Activated CD4-positive, CD25-positive, alpha-beta regulatory T cell treated with anti-CD3 and anti-CD28 coated beads, Interleukin-2, amount 50 U/mL, for 16 hours (primary cell): ENCODE results near the gene RAB40B.

Experiments
- DNase-seq: peaks from one replicate; pipeline ENCODE4 v3.0.0-alpha.2; 2020; ENCODE audit warnings: low read depth, low spot score

Gene RAB40B

DNA sequence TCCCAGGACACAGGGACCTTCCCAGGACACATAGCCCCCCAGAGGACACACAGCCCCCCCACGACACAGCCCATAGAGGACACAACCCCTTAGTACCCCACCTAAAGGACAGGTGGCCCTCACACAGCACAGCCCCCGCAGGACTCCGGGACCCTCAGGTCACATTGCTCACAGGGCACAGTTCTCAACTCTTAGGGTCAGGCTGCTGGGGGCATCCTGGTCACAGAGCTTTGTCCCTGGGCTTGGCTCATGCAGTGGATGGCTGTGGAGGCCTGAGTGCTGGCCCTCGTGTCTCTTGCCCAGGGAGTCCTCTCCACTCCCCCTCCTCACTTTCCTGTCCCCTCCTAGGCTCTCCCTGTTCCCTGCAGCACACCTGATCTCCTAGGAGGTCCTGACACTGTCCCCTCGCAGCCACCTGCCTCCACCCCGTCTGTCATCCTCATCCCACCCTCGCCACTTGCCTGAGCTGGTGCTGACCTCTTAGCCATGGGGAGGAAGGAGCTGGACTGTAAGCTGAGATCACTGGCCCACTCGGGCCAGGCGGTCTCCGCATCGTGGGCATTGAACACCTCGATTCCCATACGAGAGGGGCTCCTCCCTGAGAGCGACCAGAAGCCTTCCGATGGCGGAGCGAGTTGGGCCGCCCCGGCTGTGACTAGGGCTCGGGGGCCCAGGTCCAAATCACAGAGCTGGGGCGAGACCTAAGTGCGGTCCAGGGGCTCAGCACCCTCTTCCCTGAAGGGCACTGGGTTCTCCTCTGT lies 48.8 kb downstream of the RAB40B start:
- DNase-seq: no peak

DNA sequence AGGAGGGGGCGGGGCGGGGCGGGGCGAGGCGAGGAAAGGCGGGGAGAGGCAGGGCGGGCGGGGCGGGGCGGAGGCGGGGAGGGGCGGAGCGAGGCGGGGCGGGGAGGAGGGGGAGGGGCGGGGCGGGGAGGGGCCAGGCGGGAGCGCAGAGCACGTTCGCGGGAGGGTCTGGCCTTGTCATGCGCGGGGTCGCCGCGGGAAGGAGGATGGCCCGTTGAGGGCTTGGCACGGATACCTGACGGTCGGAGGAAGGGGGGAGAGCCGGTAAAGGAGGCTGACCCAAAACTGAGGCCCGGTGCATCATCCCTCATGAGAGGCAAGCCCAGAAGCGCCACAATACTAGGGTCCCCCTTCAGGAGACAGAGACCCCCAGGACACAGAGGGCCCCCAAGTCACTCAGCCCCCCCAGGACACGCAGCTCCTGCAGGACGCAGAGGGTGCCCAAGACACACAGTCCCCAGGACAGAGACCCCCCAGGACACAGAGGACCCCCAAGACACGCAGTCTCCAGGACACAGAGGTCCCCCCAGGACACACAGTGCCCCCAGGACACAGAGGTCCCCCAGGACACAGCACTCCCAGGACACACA lies 49.7 kb downstream of the RAB40B start:
- DNase-seq: peak; percentile 21

DNA sequence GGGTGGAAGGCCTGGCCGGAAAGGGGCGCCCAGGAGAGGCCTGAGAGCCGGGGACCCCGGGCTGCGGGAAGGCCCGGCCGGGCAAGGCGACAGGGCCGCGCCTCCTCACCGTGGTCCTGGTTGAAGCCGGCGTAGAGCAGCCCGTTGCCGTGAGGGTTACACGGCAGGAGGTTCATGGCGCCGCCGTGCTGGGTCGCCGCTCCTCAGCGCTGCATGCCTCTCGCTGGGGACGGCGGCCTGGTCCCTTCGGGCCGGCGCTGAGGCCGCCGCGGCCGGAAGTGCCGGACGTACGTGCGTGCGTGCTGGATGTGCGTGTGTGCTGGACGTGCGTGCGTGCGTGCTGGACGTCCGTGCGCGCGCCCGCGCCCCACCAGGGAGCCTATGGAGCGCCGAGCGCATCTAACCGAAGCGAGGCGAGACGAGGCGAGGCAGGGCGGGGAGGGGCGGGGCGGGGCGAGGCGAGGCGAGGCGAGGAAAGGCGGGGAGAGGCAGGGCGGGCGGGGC lies 50.3 kb downstream of the RAB40B start, which contains the start of gene WDR45B:
Gene WDR45B (minus strand): TSS at position 280 of the 504 bp plus-strand sequence. CDS start 104 bp downstream, at position 176.
- DNase-seq: peak; percentile 75

DNA sequence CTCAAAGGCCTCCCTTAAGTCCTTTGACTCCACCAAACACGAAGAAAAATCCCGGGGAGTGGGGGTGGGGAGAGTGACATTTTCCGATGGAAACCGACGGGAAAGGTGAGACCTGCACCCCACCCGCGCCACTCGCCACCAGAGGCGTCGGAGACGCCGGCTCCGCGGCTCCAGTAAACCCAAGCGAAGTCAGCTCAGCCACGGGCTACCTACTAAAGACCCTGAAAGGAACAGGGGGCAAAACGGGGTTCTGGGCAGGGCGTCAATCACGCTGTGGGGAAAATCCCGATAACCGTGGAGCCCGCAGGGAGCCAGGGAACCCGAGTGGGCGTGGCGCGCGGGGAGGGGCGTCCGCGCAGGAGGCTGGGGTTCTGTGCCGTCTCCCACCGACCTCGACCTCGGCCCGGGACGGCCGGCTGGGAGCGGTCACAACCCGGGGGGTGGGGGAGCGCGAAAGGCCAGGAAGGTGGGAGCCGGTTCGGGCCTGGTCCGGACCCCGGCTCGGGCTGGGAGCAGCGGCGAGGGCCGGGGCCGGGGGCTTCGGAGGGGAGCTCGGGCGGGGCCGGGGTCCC lies 50.8 kb downstream of the RAB40B start:
- no peak for DNase-seq

DNA sequence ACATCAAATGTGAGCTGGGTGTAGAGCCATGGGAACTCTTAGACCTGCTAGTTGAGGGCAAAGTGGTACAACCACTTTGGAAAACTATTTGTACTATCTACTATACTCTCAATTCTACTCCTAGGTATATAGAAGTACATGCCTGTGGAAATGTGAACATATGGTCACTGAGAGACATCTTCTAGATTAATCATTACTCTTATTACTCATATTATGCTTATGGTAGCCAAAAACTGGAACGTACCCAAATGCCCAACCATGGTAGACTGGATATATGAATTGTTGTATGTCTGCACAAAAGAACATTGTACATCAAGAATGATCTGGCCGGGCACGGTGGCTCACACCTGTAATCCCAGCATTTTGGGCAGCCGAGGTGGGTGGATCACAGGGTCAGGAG lies 53.0 kb downstream of the RAB40B start:
- no peak for DNase-seq

DNA sequence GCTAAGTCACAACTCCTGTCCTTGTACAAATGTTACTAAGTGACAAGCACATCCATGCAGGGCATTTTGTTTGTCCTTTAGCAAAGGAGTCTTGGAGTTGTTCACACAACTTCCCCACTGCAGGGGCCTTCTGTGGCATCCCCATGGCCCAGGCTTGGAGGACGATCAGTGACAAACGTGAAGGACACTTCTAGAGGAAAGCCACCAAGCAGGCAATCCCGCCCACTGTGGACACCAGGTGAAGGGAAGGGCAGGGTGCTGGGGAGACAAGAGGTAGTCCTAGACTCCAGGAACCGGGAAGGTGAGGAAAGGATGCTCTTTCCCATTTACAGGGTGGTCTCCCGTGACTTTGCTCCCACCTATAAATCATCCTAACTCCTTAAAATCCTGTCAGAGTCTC lies 54.4 kb downstream of the RAB40B start:
- DNase-seq: no peak

DNA sequence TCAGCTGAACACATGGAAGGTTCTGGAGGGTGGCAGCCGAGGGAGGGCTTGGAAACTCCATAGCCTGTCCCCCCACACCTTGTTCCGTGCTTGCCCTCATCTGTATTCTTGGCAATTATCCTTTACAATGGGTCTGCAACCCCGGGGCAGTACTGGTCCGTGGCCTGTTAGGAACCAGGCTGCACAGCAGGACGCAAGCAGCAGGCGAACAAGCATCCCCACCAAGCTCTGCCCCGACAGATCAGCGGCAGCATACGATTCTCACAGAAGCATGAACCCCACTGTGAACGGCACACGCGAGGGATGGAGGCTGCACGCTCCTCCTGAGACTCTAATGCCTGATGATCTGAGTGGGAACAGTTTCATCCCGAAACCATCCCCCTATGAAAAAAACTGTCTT lies 56.5 kb downstream of the RAB40B start:
- no peak for DNase-seq

DNA sequence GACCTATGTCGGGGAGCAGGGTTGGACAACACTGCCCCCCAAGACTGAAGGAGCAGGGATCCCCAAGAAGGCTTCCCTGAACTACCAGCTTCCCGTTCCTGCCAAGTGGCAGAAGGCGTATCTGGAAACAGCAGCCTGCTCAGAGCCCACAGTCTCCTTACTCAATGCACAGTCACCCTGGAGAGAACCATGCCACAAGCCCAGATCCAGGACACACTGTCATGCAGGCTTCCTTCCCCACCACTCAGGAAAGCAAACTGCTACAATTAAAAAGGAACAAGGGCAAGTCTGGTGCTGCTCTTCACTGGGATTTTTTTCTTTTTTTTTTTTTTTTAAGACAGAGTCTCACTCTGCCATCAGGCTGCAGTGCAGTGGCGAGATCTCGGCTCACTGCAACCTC lies 58.5 kb downstream of the RAB40B start:
- no peak for DNase-seq

DNA sequence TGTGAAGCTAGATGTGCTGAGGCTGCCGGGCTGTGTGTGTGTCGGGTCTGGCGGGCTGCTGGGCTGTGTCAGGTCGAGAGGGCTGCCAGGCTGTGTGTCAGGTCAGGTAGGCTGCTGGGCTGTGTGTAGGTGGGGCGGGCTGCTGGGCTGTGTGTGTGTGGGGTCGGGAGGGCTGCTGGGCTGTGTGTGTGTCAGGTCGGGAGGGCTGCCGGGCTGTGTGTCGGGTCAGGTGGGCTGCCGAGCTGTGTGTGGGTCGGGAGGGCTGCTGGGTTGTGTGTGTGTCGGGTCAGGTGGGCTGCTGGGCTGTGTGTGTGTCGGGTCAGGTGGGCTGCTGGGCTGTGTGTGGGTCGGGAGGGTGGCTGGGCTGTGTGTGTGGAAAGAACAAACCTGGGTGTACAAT lies 58.9 kb downstream of the RAB40B start:
- DNase-seq: no peak

DNA sequence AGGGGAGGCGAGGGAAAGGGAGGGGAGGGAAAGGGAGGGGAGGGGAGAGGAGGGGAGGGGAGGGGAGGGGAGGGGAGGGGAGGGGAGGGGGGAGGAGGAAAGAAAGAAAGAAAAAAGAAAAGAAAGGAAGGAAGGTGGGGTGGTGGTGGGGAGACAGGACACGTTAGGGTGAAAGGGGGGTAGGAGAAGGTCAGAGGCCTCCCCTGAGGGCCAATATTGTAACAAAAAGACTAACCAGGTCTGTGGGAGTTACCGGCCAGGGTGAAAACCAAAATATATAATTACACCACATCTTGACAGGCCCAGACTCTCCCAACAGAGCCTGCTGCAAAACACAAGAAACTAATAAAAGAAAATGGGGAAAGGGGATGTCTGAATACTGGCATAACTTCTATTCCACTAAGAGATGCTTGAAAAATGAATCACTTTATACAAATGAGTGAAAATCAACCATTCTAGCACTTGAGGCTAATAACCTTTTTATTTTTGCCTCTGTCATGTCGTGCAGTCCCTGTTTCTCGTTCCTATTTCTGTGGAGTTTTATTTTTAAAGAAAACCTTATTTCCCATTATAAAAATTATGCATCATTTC lies 60.2 kb downstream of the RAB40B start:
- DNase-seq: no peak

DNA sequence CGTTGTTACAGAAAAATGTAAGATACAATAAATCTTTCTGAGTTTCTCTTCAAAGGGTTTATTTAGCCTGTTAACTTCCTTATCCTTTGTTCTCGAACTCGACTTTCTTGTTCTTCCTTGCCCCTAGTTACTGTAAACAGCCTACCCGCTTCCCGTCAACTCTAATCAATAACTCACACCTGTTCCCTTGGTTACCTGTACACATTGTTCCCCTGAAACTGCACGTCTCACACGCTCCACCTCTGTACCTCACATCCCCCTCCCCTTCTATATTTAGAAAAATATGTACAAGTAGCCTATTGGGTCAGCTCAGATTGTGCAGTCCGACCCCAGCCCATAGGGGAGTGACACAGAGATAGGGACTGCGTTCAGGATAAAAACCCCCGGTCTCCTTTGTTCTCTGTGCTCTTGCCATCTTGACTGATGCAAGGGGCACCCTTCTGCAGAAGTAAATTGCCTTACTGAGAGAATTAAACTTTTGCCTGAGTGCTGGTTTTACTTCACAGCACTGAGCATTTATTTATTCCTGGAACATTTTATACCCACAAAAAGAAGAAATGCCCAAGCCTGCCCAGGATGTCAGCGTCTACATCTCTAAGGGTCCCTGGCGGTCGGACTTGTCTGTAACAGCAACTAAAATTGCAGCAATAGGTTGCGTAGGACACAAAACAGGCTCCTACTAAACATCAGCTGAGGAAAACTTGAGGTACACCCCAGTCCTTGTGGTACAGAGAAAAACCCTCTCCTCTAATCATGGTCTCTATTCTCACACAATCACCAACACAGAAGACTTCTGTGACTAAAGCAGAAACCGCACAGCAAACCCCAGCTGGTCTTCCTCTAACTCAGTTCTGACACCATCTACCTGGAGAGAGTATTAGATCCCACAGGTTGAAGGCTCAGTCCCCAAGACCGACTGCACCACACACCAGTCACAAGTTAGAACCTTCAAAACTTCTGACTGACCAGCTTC lies 61.6 kb downstream of the RAB40B start:
- no peak for DNase-seq

DNA sequence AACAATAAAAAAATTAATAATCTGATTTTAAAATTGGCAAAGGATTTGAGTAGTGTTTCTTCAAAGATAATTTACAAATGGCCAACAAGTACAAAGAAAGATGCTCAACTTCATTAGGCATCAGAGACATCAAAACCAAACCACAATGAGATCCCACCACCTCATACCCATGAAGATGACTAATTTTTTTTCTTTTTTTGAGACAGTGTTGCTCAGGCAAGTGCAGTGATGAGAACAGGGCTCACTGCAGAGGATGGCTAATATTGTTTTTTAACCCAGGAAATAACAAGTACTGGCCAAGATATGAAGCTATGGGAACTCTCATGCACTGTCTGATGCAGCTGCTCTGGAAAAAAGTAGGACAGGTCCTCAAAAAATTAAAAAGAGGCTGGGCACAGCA lies 65.2 kb downstream of the RAB40B start:
- DNase-seq: no peak

DNA sequence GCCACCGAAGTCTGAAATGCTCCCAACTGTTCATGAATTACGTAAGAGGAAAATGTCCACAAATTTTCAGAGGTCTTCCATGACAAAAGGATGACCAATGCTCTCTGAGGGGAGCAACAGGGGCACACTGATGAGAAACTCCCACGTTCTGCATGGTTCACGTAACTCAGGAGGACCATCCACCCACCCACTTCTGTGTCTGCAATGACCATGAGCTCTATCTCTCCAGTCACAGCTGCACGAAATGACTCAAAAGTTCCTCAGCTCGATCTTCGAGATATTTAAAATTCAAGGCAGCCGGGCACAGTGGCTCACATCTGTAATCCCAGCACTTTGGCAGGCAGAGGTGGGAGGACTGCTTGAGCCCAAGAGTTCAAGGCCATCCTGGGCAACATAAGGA lies 66.0 kb downstream of the RAB40B start:
- no peak for DNase-seq

DNA sequence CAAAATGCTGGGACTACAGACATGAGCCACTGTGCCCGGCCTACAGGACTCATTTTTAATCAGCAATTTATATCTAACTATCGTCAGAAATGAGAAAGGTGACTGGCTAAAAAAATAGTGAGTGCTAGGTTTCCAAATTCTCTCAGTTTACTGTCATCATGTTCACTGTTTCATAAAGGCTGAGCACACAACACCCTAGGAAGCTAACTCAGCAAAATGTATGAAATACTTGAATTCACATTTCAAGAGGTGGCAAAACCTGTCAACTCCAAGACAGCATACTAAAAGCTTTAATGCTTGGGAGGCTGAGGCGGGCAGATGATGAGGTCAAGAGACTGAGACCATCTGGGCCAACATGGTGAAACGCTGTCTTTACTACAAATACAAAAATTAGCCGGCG lies 67.0 kb downstream of the RAB40B start:
- DNase-seq: no peak

DNA sequence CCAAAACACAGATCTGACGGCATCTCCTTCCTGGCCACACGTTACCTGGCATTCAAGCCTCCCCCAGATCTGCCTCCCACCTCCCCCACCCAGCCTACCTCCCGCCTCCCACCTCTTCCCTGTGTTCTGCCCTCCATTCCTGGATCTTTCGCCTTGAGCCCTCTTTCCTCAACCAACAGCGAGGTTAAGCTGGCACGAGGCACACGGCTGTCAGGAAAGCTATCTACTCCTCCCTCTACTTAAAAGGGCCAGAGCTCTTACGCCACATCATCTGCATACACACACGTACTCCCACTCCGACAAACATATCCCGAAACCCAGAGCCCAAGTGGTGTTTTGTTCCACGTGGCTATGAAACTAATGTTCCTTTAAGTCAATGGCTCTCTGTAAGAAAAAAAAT lies 68.3 kb downstream of the RAB40B start:
- DNase-seq: no peak

DNA sequence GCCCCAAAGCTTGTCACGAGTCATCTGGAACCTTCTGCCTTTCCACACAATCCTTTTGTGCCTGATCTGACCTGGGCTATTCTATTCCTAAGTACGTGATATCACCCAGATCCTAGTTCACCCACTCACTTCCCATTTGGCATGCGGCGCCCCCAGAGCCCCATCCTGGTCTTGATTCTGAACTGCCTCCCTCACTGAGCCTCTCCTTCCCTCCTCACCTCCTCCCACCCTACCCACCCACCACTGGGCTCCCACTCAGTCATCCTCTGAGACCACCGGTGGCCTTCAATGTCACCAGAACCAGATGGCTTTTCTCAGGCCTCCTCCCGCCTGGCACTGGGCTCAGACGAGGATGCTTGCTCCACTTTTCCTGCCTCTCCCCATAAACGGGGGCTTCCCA lies 68.8 kb downstream of the RAB40B start:
- DNase-seq: no peak

DNA sequence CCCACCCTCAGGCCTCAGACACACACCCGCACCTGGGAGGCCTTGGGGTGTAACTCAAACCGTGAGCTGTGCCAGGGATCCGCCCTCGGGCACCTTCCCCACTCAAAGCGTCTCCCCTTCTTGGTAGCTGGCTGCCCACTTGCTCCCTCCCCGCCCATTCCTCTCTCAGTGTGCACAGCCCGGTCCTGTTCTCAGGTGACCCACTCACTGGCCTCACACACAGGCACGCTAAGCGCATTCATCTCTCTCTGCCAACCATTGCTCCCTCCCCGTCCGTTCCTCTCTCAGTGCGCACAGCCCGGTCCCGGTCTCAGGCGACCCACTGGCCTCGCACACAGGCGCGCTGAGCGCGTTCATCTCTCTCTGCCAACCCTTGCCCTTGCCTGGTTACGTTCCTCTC lies 71.1 kb downstream of the RAB40B start:
- no peak for DNase-seq

DNA sequence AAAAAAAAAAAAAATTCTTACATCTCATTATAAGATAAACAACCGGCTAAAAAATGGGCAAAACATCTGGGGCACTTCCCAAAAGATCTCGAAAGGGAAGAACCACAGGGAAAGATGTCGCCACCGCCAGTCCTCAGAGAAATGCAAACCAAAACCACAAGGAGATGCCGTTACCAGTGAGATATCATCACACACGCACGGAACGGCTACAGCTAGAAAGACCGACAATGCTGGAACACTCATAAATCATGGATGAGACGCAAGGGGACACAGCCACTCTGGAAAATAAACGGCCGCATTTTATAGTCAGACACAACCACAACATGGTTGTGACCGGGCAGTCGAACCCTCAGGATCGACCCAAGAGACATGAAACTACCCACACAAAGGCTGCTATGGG lies 74.8 kb downstream of the RAB40B start:
- DNase-seq: no peak

DNA sequence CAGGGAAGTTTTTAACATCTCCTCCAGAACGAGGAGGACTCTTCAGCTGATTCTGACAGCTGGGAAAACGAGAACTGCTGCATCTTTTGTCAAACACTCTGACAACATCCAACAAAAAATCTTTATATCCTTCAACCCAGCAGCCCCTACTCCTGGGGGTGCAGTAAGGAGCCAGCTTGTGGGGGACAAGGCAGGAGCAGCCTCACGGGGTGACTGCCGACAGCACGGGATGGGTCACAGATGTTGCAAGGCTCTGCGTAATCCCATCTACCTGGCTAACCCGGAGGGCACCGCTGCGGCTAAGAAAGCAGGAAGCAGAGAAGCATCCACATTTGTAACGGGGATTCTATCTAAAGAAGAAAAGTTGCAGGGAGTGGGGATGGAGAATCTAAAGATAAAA lies 78.9 kb downstream of the RAB40B start:
- DNase-seq: no peak

DNA sequence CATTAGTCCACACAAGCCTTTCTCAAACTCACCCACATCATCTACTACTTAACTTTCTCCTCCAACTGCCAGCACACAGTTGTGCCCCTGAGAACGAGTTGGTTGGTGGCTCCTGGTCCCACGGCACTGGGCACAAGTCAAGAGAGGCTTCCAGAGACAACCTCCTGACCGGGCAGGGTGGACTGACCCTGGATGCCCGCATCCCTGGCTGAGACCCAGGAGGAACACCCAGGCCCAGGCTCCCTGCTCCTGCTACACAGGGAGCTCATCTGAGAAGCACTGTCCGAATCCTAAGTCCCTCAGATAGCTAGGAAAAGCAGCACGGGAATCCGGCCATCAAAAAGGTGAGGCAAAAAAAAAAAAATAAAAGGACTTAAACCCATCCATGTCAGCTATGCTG lies 79.3 kb downstream of the RAB40B start:
- DNase-seq: no peak

DNA sequence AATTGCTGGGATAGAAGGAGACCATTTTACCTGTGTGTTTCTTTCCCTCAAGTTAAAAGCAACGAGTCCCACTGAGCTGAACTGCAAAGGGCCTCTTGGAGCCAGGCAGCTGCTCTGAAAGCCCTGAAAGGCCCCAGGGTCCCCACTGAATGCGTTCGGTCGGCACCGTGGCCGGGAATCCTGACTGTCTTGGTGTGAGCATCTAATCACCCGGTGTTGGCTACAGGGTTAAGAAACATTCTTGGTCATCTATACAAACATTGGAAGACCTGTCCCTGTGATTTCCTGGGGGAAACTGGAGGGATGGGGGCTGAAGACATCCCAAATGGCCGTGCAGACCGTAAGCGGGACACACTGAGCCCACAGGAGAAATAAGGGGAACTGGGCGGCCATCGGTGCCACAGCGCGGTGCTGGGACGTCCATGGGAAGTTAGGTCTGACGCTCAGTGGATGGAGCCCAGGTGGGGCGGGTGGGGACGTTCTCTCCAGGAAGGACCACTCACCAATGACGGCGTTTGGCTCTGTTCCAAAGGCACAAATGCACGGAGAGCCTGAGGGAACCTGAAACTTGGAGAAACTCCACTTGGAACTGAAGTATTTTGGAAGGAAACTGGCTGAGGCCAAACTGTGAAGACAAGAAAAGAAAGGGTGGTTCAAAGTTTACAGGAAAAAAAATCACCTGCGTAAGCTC lies 82.3 kb downstream of the RAB40B start:
- no peak for DNase-seq
